ENCODE results near the gene MEG3. TPM values are rescaled to one million over a fixed set of nuclear protein-coding genes. Genes with fewer than 3 reads are reported as not detected.

Gene MEG3
- polyA plus RNA-seq, 1 donor from 2014 or later = not detected

DNA sequence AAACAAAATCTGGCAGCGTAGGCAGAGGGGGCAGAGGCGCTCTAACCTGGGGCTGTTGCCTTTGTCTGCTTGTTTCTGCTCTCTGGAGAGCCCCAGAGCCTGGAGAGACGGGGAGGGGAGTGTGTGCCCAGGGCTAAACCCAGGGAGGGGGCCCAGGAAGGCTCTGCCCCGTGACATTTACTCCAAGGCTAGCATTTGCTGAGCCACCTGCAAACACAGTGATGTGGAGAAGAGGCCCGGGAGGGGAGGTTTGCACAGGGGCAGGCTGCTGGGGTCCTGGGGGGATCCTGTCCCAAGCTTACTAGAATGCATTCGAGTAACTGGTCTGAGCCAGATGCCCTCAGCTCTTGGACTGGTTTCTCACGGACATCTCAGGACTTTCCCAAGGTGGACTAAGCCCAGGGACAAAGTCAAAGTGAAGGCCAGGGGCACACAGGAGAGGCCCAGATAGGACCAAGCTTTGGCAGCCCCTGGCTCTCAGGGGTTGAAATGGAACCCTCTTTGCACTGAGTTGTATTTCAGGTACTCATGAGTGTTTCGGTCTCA is 12.0 kb downstream of the MEG3 start:
- H3K9me3 ChIP-seq (ENCODE audit: low read length) = no peaks in the 10 kb centered on the region
- H3K4me2 ChIP-seq (ENCODE audit: low read length) = no peak overlapping the region
- no peak overlapping the region for H3K27ac ChIP-seq (ENCODE audit: low read length)
- H3K79me2 ChIP-seq (replicated peaks; ENCODE audit: insufficient read depth, low read length) = no peaks in the 10 kb centered on the region
- no peak overlapping the region for H3K4me3 ChIP-seq (ENCODE audit: low read length)
- no peaks in the 10 kb centered on the region for H3K27me3 ChIP-seq (ENCODE audit: insufficient read depth, low read depth, low read length)
- H3K9ac ChIP-seq (ENCODE audit: low read length) = no peak overlapping the region
- no peak overlapping the region for H2AFZ ChIP-seq (ENCODE audit: low read depth, low read length)
- H4K20me1 ChIP-seq (ENCODE audit: insufficient read depth) = no peaks in the 10 kb centered on the region
- no peaks in the 10 kb centered on the region for H3K9me2 ChIP-seq (ENCODE audit: insufficient read depth, low read length)
- TF ChIP-seq, protein P1, sequence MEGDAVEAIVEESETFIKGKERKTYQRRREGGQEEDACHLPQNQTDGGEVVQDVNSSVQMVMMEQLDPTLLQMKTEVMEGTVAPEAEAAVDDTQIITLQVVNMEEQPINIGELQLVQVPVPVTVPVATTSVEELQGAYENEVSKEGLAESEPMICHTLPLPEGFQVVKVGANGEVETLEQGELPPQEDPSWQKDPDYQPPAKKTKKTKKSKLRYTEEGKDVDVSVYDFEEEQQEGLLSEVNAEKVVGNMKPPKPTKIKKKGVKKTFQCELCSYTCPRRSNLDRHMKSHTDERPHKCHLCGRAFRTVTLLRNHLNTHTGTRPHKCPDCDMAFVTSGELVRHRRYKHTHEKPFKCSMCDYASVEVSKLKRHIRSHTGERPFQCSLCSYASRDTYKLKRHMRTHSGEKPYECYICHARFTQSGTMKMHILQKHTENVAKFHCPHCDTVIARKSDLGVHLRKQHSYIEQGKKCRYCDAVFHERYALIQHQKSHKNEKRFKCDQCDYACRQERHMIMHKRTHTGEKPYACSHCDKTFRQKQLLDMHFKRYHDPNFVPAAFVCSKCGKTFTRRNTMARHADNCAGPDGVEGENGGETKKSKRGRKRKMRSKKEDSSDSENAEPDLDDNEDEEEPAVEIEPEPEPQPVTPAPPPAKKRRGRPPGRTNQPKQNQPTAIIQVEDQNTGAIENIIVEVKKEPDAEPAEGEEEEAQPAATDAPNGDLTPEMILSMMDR (IDR thresholded peaks at IDR 0.05; ENCODE audit: poor library complexity, severe bottlenecking) = no peak
- TF ChIP-seq RAD21 (conservative IDR thresholded peaks at IDR 0.05) = no peak
- TF ChIP-seq EP300 (conservative IDR thresholded peaks at IDR 0.05; ENCODE audit: poor library complexity, severe bottlenecking) = no peak
- TF ChIP-seq, protein P2, sequence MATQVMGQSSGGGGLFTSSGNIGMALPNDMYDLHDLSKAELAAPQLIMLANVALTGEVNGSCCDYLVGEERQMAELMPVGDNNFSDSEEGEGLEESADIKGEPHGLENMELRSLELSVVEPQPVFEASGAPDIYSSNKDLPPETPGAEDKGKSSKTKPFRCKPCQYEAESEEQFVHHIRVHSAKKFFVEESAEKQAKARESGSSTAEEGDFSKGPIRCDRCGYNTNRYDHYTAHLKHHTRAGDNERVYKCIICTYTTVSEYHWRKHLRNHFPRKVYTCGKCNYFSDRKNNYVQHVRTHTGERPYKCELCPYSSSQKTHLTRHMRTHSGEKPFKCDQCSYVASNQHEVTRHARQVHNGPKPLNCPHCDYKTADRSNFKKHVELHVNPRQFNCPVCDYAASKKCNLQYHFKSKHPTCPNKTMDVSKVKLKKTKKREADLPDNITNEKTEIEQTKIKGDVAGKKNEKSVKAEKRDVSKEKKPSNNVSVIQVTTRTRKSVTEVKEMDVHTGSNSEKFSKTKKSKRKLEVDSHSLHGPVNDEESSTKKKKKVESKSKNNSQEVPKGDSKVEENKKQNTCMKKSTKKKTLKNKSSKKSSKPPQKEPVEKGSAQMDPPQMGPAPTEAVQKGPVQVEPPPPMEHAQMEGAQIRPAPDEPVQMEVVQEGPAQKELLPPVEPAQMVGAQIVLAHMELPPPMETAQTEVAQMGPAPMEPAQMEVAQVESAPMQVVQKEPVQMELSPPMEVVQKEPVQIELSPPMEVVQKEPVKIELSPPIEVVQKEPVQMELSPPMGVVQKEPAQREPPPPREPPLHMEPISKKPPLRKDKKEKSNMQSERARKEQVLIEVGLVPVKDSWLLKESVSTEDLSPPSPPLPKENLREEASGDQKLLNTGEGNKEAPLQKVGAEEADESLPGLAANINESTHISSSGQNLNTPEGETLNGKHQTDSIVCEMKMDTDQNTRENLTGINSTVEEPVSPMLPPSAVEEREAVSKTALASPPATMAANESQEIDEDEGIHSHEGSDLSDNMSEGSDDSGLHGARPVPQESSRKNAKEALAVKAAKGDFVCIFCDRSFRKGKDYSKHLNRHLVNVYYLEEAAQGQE (IDR thresholded peaks at IDR 0.05; ENCODE audit: borderline replicate concordance) = no peak
- no peak for TF ChIP-seq POLR2AphosphoS5 (IDR thresholded peaks at IDR 0.05)
- TF ChIP-seq TAF1 (IDR thresholded peaks at IDR 0.05; ENCODE audit: low read depth) = no peak
- no peak for TF ChIP-seq SMC3 (conservative IDR thresholded peaks at IDR 0.05; ENCODE audit: poor library complexity)
- TF ChIP-seq MXI1 (conservative IDR thresholded peaks at IDR 0.05; ENCODE audit: poor library complexity, severe bottlenecking) = no peak
- no peak for TF ChIP-seq EZH2 (IDR thresholded peaks at IDR 0.05; ENCODE audit: borderline replicate concordance, insufficient read depth, low read length, poor library complexity, severe bottlenecking)
- peaks cover 11% of the 10 kb centered on the region for H3F3A ChIP-seq (ENCODE audit: insufficient read depth, low read length, poor library complexity, severe bottlenecking)
- H3K36me3 ChIP-seq (ENCODE audit: insufficient read depth, low read length) = no peaks in the 10 kb centered on the region

DNA sequence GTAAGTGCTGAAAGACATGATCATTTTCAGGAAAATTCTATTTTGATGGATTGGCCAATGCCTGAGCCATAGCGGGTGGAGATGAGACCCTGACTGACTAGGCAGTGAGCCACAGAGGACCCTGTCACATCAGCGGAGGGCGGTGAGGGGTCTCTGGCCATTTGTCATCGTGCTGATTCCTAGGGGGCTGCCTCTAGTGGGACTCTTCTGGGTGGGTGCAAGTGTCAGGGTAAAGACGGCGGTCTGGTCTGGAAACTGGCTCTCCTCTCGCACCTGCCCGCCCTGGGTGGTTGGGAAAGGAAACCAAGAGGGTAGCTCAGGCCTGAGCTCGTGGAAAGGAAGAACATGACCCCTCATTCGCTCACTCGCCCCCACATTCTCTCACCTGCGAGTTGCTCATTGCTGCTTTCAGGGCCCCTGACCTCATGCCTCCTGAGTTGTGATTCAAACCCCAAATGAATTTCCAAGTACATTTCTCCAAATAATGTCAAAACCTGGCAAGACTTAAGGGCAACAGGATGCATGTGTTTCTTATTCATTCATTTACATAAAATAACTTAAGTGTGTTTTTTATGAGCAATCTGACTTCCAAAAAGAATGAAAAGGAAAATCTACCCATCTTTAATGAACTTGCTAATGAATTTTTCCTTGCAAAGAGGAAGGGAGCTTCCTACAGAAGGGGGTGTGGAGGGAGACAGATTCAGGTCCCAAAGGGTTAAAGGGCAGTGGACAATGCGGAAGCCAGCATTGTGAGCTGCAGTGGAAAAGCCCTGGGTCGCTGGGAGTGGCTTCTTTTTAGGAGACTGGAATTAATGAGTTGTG is 12.8 kb downstream of the MEG3 start:
- no peak overlapping the region for H2AFZ ChIP-seq (ENCODE audit: low read depth, low read length)
- no peaks in the 10 kb centered on the region for H3K9me3 ChIP-seq (ENCODE audit: low read length)
- no peaks in the 10 kb centered on the region for H4K20me1 ChIP-seq (ENCODE audit: insufficient read depth)
- H3F3A ChIP-seq (ENCODE audit: insufficient read depth, low read length, poor library complexity, severe bottlenecking) = peaks cover 11% of the 10 kb centered on the region
- H3K4me3 ChIP-seq (ENCODE audit: low read length) = no peak overlapping the region
- no peak overlapping the region for H3K4me2 ChIP-seq (ENCODE audit: low read length)
- H3K27me3 ChIP-seq (ENCODE audit: insufficient read depth, low read depth, low read length) = no peaks in the 10 kb centered on the region
- no peak for TF ChIP-seq POLR2AphosphoS5 (IDR thresholded peaks at IDR 0.05)
- TF ChIP-seq EP300 (conservative IDR thresholded peaks at IDR 0.05; ENCODE audit: poor library complexity, severe bottlenecking) = no peak
- no peak for TF ChIP-seq RAD21 (conservative IDR thresholded peaks at IDR 0.05)
- TF ChIP-seq, protein P2 (IDR thresholded peaks at IDR 0.05; ENCODE audit: borderline replicate concordance) = no peak
- TF ChIP-seq SMC3 (conservative IDR thresholded peaks at IDR 0.05; ENCODE audit: poor library complexity) = no peak
- H3K9ac ChIP-seq (ENCODE audit: low read length) = no peak overlapping the region
- no peaks in the 10 kb centered on the region for H3K36me3 ChIP-seq (ENCODE audit: insufficient read depth, low read length)
- H3K27ac ChIP-seq (ENCODE audit: low read length) = no peak overlapping the region
- H3K79me2 ChIP-seq (replicated peaks; ENCODE audit: insufficient read depth, low read length) = no peaks in the 10 kb centered on the region
- H3K9me2 ChIP-seq (ENCODE audit: insufficient read depth, low read length) = no peaks in the 10 kb centered on the region

Measured in neural cell (in vitro differentiated cells).